Upper lobe of left lung (tissue), 6 donors: Measurements from ENCODE around the gene HSP90B1. TPM values are rescaled to one million over a fixed set of nuclear protein-coding genes. Genes with fewer than 3 reads are reported as not detected.

Experiments used
- ATAC-seq, 2 donors: fragments of 200-7000 bp; cut with Tn5 transposase; one replicate each; pipeline ENCODE4 v1.9.1; 2022; ENCODE audit warnings: mild to moderate bottlenecking in 2 of 2, moderate library complexity in 2 of 2; ENCODE audit not compliant: low FRiP score in 2 of 2
- DNase-seq, 2 donors: peaks; one replicate each; pipeline ENCODE4 v3.0.0-alpha.2; 2019 to 2020
- H3K27ac ChIP-seq, 4 donors: fragments of 200-600 bp; sonication (generic); one replicate each; pipeline ENCODE4 v1.5.1; 2016 to 2019
- H3K27me3 ChIP-seq, 4 donors: fragments of 200-600 bp; sonication (generic); one replicate each; pipeline ENCODE4 v1.5.1; 2017 to 2019
- H3K36me3 ChIP-seq, 4 donors: fragments of 200-600 bp; sonication (generic); one replicate each; pipeline ENCODE4 v1.5.1; 2016 to 2019
- H3K4me1 ChIP-seq, 4 donors: fragments of 200-600 bp; sonication (generic); one replicate each; pipeline ENCODE4 v1.5.1; 2018 to 2019
- H3K4me3 ChIP-seq, 4 donors: fragments of 200-600 bp; sonication (generic); one replicate each; pipeline ENCODE4 v1.5.1; 2017 to 2019; ENCODE audit warnings: mild to moderate bottlenecking in 2 of 4, moderate library complexity in 1 of 4
- H3K9me3 ChIP-seq, 4 donors: fragments of 200-600 bp; sonication (generic); one replicate each; pipeline ENCODE4 v1.5.1; 2018 to 2019
- CTCF ChIP-seq, 6 experiments: fragments of 450-650 bp in 4 of 6; fragments of 200-600 bp in 2 of 6; sonication (generic) in 2 of 6; IDR thresholded peaks; one replicate each; pipeline ENCODE4 v1.5.1; 2016 to 2019; ENCODE audit warnings: antibody characterized with exemption in 6 of 6
- EP300 ChIP-seq, 4 donors: sonication (generic); formaldehyde crosslinking; IDR thresholded peaks; one replicate each; pipeline ENCODE4 v1.5.1; 2017; ENCODE audit warnings: antibody characterized with exemption in 4 of 4, control low read depth in 2 of 4
- POLR2A ChIP-seq, 4 donors: fragments of 450-650 bp; IDR thresholded peaks; one replicate each; pipeline ENCODE4 v1.5.1; 2016 to 2017; ENCODE audit warnings: antibody characterized with exemption in 4 of 4, mild to moderate bottlenecking in 2 of 4
- POLR2AphosphoS5 ChIP-seq, 2 donors: sonication (generic); formaldehyde crosslinking; IDR thresholded peaks; one replicate each; pipeline ENCODE4 v1.5.1; 2017; ENCODE audit warnings: antibody characterized with exemption in 2 of 2
- WGBS, 2 donors: methylation state at CpG; one replicate each; pipeline ENCODE4 v1.1.5; 2017 to 2018; 5-methylcytosine and 5-hydroxymethylcytosine counted together
- total RNA-seq, 6 donors: library from RNA; depleted of rRNA in 4 of 6; stranded (reverse); fragments of >200 nt in 4 of 6; gene quantifications; one replicate each; pipeline versions ENCODE4 v1.1.0 to v1.2.1, GENCODE V29; 2016 to 2021
- donor health status: DM: no; HTN: no; CAD: no; lungs with moderate emphysema.
- donor health status: DM: no; HTN: yes; CAD: no; lungs with severe emphysema.

Gene HSP90B1
- total RNA-seq, 6 donors from 2014 or later = 164 to 743 (median 287) TPM

GRCh38 chr12:103903993-103904392 lies 26.2 kb upstream of the HSP90B1 start:
- no peak for ATAC-seq

GRCh38 chr12:103905730-103906349 lies 24.4 kb upstream of the HSP90B1 start:
- 64 to 78% methylated on average over 4 of the region's 4 CpGs for WGBS, 2 donors
- Histone ChIP-seq H3K27me3 (no peaks in the 10 kb centered on the region), H3K4me1 (no peaks in the 10 kb centered on the region), H3K9me3 (no peaks in the 10 kb centered on the region), H3K27ac (no peak overlapping the region), H3K4me3 (no peak overlapping the region), H3K36me3 (no peaks in the 10 kb centered on the region)
- ATAC-seq (no peak), DNase-seq (no peak)
- no peak for TF ChIP-seq POLR2A (IDR thresholded peaks at IDR 0.05)
- no peak for TF ChIP-seq CTCF (IDR thresholded peaks at IDR 0.05)
- TF ChIP-seq EP300 (IDR thresholded peaks at IDR 0.05) = no peak
- no peak for TF ChIP-seq POLR2AphosphoS5 (IDR thresholded peaks at IDR 0.05)

More at GRCh38 chr12:103903993-103904392, 26.2 kb upstream of the HSP90B1 start:
- Histone ChIP-seq H3K27ac (no peak overlapping the region), H3K27me3 (no peaks in the 10 kb centered on the region), H3K36me3 (no peaks in the 10 kb centered on the region), H3K9me3 (no peaks in the 10 kb centered on the region), H3K4me3 (no peak overlapping the region), H3K4me1 (no peaks in the 10 kb centered on the region)
- DNase-seq = no peak
- TF ChIP-seq EP300 (IDR thresholded peaks at IDR 0.05) = no peak
- no peak for TF ChIP-seq POLR2A (IDR thresholded peaks at IDR 0.05)
- WGBS, 2 donors = 75 to 87% methylated on average over 1 of the region's 1 CpG

DNA sequence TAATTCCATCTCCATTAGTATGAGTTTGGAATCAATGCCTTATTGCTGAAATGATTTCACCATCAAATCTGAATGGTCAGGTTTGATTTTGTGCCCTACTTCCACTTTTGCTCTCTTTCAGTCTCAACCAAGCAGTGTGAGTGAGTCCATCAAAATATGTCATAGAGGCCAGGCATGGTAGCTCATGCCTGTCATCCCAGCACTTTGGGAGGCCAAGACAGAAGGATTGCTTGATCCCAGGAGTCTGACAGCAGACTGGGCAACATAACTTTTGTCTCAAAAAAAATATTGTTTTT lies 22.0 kb upstream of the HSP90B1 start:
- TF ChIP-seq EP300 (IDR thresholded peaks at IDR 0.05) (no peak), CTCF (IDR thresholded peaks at IDR 0.05) (no peak), POLR2AphosphoS5 (IDR thresholded peaks at IDR 0.05) (no peak), POLR2A (IDR thresholded peaks at IDR 0.05) (no peak)

DNA sequence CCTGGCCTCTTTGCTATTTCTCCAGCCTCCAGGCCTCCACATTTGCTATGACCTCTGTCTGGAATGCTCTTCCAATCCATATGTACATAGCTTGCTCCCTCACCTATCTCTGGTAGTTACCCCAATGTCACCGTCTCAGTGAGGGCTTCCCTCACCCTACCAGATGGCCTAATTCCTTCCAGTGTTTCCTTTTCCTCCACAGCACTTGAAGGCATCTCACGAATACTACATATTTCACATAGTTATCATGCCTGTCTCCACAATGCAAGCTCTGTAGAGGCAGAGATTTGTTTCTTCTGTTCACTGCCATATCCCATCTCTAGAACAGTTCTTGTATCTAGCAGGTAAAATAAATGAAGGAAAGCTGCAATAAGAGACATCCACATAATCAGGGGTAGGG lies 21.3 kb upstream of the HSP90B1 start:
- WGBS, 2 donors = 31 to 33% methylated on average over 2 of the region's 2 CpGs
- no peaks in the 10 kb centered on the region for H3K4me1 ChIP-seq
- no peak for TF ChIP-seq POLR2AphosphoS5 (IDR thresholded peaks at IDR 0.05)
- TF ChIP-seq CTCF (IDR thresholded peaks at IDR 0.05) = no peak
- no peak for TF ChIP-seq POLR2A (IDR thresholded peaks at IDR 0.05)
- no peak for TF ChIP-seq EP300 (IDR thresholded peaks at IDR 0.05)
- H3K27me3 ChIP-seq = no peaks in the 10 kb centered on the region
- no peaks in the 10 kb centered on the region for H3K36me3 ChIP-seq
- ATAC-seq (no peak), DNase-seq (no peak)
- H3K4me3 ChIP-seq = no peak overlapping the region
- H3K9me3 ChIP-seq = no peaks in the 10 kb centered on the region
- H3K27ac ChIP-seq = no peak overlapping the region

More for the DNA sequence above, 22.0 kb upstream of the HSP90B1 start:
- ATAC-seq (no peak), DNase-seq (no peak)
- H3K27me3 ChIP-seq = no peaks in the 10 kb centered on the region
- no peak overlapping the region for H3K4me3 ChIP-seq
- no peaks in the 10 kb centered on the region for H3K4me1 ChIP-seq
- no peaks in the 10 kb centered on the region for H3K36me3 ChIP-seq
- no peak overlapping the region for H3K27ac ChIP-seq
- no peaks in the 10 kb centered on the region for H3K9me3 ChIP-seq

DNA sequence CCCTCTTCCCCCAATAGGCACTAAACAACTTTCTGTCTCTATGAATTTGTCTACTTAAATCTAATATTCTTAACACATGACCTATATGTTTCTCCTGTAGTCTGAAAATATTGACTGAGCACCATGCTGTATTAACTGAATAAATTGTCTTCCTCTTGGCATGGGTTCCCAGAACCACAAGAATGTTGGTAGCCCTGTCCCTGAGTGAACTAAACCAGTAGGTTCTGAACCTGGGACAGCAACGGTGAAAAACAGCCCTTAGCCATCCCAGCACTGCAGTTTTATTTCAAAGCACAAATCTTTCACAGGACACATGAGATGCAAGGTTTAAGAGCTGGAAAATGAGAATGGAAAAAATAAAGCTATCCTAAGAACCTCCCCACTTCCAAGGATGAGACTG lies 20.4 kb upstream of the HSP90B1 start:
- Histone ChIP-seq H3K4me1 (no peaks in the 10 kb centered on the region), H3K4me3 (no peak overlapping the region), H3K9me3 (no peaks in the 10 kb centered on the region), H3K27me3 (no peaks in the 10 kb centered on the region), H3K36me3 (no peaks in the 10 kb centered on the region), H3K27ac (no peak overlapping the region)
- 64 to 72% methylated on average over 1 of the region's 1 CpG for WGBS, 2 donors
- no peak for DNase-seq
- no peak for ATAC-seq
- TF ChIP-seq POLR2A (IDR thresholded peaks at IDR 0.05) (no peak), EP300 (IDR thresholded peaks at IDR 0.05) (no peak), POLR2AphosphoS5 (IDR thresholded peaks at IDR 0.05) (no peak), CTCF (IDR thresholded peaks at IDR 0.05) (no peak)
